Measurements from ENCODE around the gene PELI3. TPM values are rescaled to one million over a fixed set of nuclear protein-coding genes. Genes with fewer than 3 reads are reported as not detected.

The PELI3 gene
- total and polyA plus RNA-seq, 8 donors = 0.58 to 11.2 (median 7.8) TPM

- intact Hi-C loops (cut with DNase I; ENCODE audit: low total_unique reads) = no loop called here
- TF ChIP-seq POLR2A (IDR thresholded peaks at IDR 0.05) (no peak), POLR2AphosphoS5 (IDR thresholded peaks at IDR 0.05) (no peak), EP300 (IDR thresholded peaks at IDR 0.05) (no peak), CTCF (IDR thresholded peaks at IDR 0.05) (no peak)
- Histone ChIP-seq H3K27ac (no peak overlapping the region), H3K4me3 (no peak overlapping the region), H3K4me1 (no peaks in the 10 kb centered on the region), H3K27me3 (no peaks in the 10 kb centered on the region), H3K36me3 (peaks cover 28 to 90% (median 84%) of the 10 kb centered on the region in 4 donors), H3K9me3 (no peaks in the 10 kb centered on the region)
- WGBS, 5 donors = 92 to 97% (median 94%) methylated on average over 11 of the region's 11 CpGs
- DNase-seq = no peak
Observed at GRCh38 chr11:66523611-66524010, 56.9 kb downstream of the PELI3 start.

GRCh38 chr11:66524304-66525040 is 57.8 kb downstream of the PELI3 start:
- Histone ChIP-seq H3K9me3 (no peaks in the 10 kb centered on the region), H3K27me3 (no peaks in the 10 kb centered on the region), H3K4me1 (no peaks in the 10 kb centered on the region), H3K36me3 (peaks cover 27 to 89% (median 83%) of the 10 kb centered on the region in 4 donors), H3K27ac (no peak overlapping the region), H3K4me3 (no peak overlapping the region)
- DNase-seq = no peak
- 85 to 95% (median 88%) methylated on average over 8 to 10 of the region's 10 CpGs for WGBS, 5 donors
- intact Hi-C loops (cut with DNase I; ENCODE audit: low total_unique reads) = no loop called here
- no peak for TF ChIP-seq EP300 (IDR thresholded peaks at IDR 0.05)
- no peak for TF ChIP-seq POLR2A (IDR thresholded peaks at IDR 0.05)
- TF ChIP-seq POLR2AphosphoS5 (IDR thresholded peaks at IDR 0.05) = no peak
- TF ChIP-seq CTCF (IDR thresholded peaks at IDR 0.05) = no peak

Small RNA genes lying within 50 kb of the gene (small RNA-seq; reads per million reads assigned to genes)
- 0 reads per million in 4 donors for gene RF00416

Other genes with a start within 250 kb of the PELI3 start
- gene KLC2, start 209.2 kb upstream of the PELI3 start, total RNA-seq = 10 to 100 TPM in 3 of 5 donors, 1 to 10 TPM in 2; 2.9 to 94.2 (median 12.6) TPM
- gene KLC2, start 209.2 kb upstream of the PELI3 start, polyA plus RNA-seq = 10 to 100 TPM in 2 of 3 donors, 1 to 10 TPM in 1; 7.5 to 19.5 (median 10.7) TPM
- 10 to 100 TPM; 19.3 to 93.6 (median 36.7) TPM for gene RAB1B, start 198.3 kb upstream of the PELI3 start, total RNA-seq
- gene RAB1B, start 198.3 kb upstream of the PELI3 start, polyA plus RNA-seq = 100 to 1,000 TPM in 2 of 3 donors, 10 to 100 TPM in 1; 98.0 to 170 (median 168) TPM
- not detected for gene CNIH2, start 188.7 kb upstream of the PELI3 start, total RNA-seq
- 1 to 10 TPM in 1 of 3 donors, under 1 TPM in 2; 0.50 to 1.5 (median 0.80) TPM for gene CNIH2, start 188.7 kb upstream of the PELI3 start, polyA plus RNA-seq
- 100 to 1,000 TPM in 1 of 5 donors, 10 to 100 TPM in 4; 11.6 to 122 (median 41.9) TPM for gene YIF1A, start 177.8 kb upstream of the PELI3 start, total RNA-seq
- gene YIF1A, start 177.8 kb upstream of the PELI3 start, polyA plus RNA-seq = 10 to 100 TPM; 67.1 to 88.1 (median 87.7) TPM
- gene TMEM151A, start 175.0 kb upstream of the PELI3 start, total RNA-seq = 10 to 100 TPM in 2 of 5 donors, 1 to 10 TPM in 1, not detected in 2; 2.8 to 19.6 (median 18.3) TPM
- gene TMEM151A, start 175.0 kb upstream of the PELI3 start, polyA plus RNA-seq = 1 to 10 TPM in 2 of 3 donors, under 1 TPM in 1; 0.46 to 2.8 (median 2.4) TPM
- gene CD248, start 149.9 kb upstream of the PELI3 start, total RNA-seq = 10 to 100 TPM in 2 of 5 donors, 1 to 10 TPM in 2, under 1 TPM in 1; 0.58 to 66.9 (median 6.8) TPM
- 1 to 10 TPM; 2.3 to 5.6 (median 4.6) TPM for gene CD248, start 149.9 kb upstream of the PELI3 start, polyA plus RNA-seq
- gene RIN1, start 130.5 kb upstream of the PELI3 start, total RNA-seq = 10 to 100 TPM in 2 of 5 donors, 1 to 10 TPM in 2, under 1 TPM in 1; 0.58 to 26.4 (median 7.1) TPM
- gene RIN1, start 130.5 kb upstream of the PELI3 start, polyA plus RNA-seq = 10 to 100 TPM in 2 of 3 donors, 1 to 10 TPM in 1; 7.8 to 17.3 (median 10.7) TPM
- 100 to 1,000 TPM in 1 of 5 donors, 10 to 100 TPM in 4; 14.6 to 105 (median 37.4) TPM for gene BRMS1, start 121.8 kb upstream of the PELI3 start, total RNA-seq
- 10 to 100 TPM; 60.1 to 68.7 (median 64.2) TPM for gene BRMS1, start 121.8 kb upstream of the PELI3 start, polyA plus RNA-seq
- gene B4GAT1, start 119.3 kb upstream of the PELI3 start, total RNA-seq = 10 to 100 TPM in 4 of 5 donors, 1 to 10 TPM in 1; 3.5 to 22.3 (median 18.4) TPM
- gene B4GAT1, start 119.3 kb upstream of the PELI3 start, polyA plus RNA-seq = 10 to 100 TPM; 10.8 to 17.3 (median 11.3) TPM
- gene SLC29A2, start 95.1 kb upstream of the PELI3 start, total RNA-seq = 10 to 100 TPM in 1 of 5 donors, 1 to 10 TPM in 4; 3.9 to 14.3 (median 7.0) TPM
- 10 to 100 TPM in 1 of 3 donors, 1 to 10 TPM in 2; 2.0 to 10.1 (median 5.8) TPM for gene SLC29A2, start 95.1 kb upstream of the PELI3 start, polyA plus RNA-seq
- 1 to 10 TPM in 1 of 5 donors, under 1 TPM in 1, not detected in 3; 0.89 to 1.7 TPM for gene NPAS4, start 45.9 kb upstream of the PELI3 start, total RNA-seq
- under 1 TPM in 2 of 3 donors, not detected in 1; 0.25 to 0.50 TPM for gene NPAS4, start 45.9 kb upstream of the PELI3 start, polyA plus RNA-seq
- gene MRPL11, start 28.1 kb upstream of the PELI3 start, total RNA-seq = 10 to 100 TPM; 18.8 to 50.9 (median 29.7) TPM
- 10 to 100 TPM; 51.8 to 66.8 (median 53.4) TPM for gene MRPL11, start 28.1 kb upstream of the PELI3 start, polyA plus RNA-seq
- gene DPP3, start 13.5 kb downstream of the PELI3 start, total RNA-seq = 100 to 1,000 TPM in 2 of 5 donors, 10 to 100 TPM in 3; 14.0 to 320 (median 42.3) TPM
- gene DPP3, start 13.5 kb downstream of the PELI3 start, polyA plus RNA-seq = 10 to 100 TPM; 20.0 to 26.9 (median 26.4) TPM
- gene BBS1, start 43.7 kb downstream of the PELI3 start, total RNA-seq = 100 to 1,000 TPM in 1 of 5 donors, 10 to 100 TPM in 4; 13.6 to 138 (median 44.3) TPM
- 10 to 100 TPM; 12.3 to 12.4 (median 12.4) TPM for gene BBS1, start 43.7 kb downstream of the PELI3 start, polyA plus RNA-seq
- gene ZDHHC24, start 79.1 kb downstream of the PELI3 start, total RNA-seq = 10 to 100 TPM in 2 of 5 donors, 1 to 10 TPM in 3; 6.8 to 73.9 (median 8.9) TPM
- 1 to 10 TPM; 2.6 to 6.5 (median 4.3) TPM for gene ZDHHC24, start 79.1 kb downstream of the PELI3 start, polyA plus RNA-seq
- not detected for gene ACTN3, start 80.0 kb downstream of the PELI3 start, total RNA-seq
- under 1 TPM in 2 of 3 donors, not detected in 1; 0.03 to 0.92 TPM for gene ACTN3, start 80.0 kb downstream of the PELI3 start, polyA plus RNA-seq
- 100 to 1,000 TPM in 1 of 5 donors, 10 to 100 TPM in 3, 1 to 10 TPM in 1; 7.6 to 105 (median 52.0) TPM for gene CTSF, start 101.7 kb downstream of the PELI3 start, total RNA-seq
- 10 to 100 TPM; 15.0 to 29.1 (median 26.7) TPM for gene CTSF, start 101.7 kb downstream of the PELI3 start, polyA plus RNA-seq
- 10 to 100 TPM in 1 of 5 donors, under 1 TPM in 1, not detected in 3; 0.45 to 15.9 TPM for gene CCDC87, start 126.2 kb downstream of the PELI3 start, total RNA-seq
- gene CCDC87, start 126.2 kb downstream of the PELI3 start, polyA plus RNA-seq = under 1 TPM in 2 of 3 donors, not detected in 1; 0.05 to 0.12 TPM
- 100 to 1,000 TPM in 1 of 5 donors, 10 to 100 TPM in 4; 19.3 to 131 (median 40.3) TPM for gene CCS, start 126.3 kb downstream of the PELI3 start, total RNA-seq
- gene CCS, start 126.3 kb downstream of the PELI3 start, polyA plus RNA-seq = 10 to 100 TPM; 48.0 to 83.2 (median 70.1) TPM
- 100 to 1,000 TPM in 1 of 5 donors, 10 to 100 TPM in 3, 1 to 10 TPM in 1; 9.9 to 233 (median 54.9) TPM for gene RBM14, start 149.7 kb downstream of the PELI3 start, total RNA-seq
- gene RBM14, start 149.7 kb downstream of the PELI3 start, polyA plus RNA-seq = 10 to 100 TPM; 19.7 to 28.4 (median 20.2) TPM
- gene RBM4, start 171.8 kb downstream of the PELI3 start, total RNA-seq = 100 to 1,000 TPM in 2 of 5 donors, 10 to 100 TPM in 3; 44.3 to 136 (median 98.4) TPM
- gene RBM4, start 171.8 kb downstream of the PELI3 start, polyA plus RNA-seq = 100 to 1,000 TPM in 1 of 3 donors, 10 to 100 TPM in 2; 89.1 to 107 (median 90.4) TPM
- 10 to 100 TPM in 4 of 5 donors, not detected in 1; 15.6 to 61.4 (median 22.0) TPM for gene RBM4B, start 211.0 kb downstream of the PELI3 start, total RNA-seq
- gene RBM4B, start 211.0 kb downstream of the PELI3 start, polyA plus RNA-seq = 10 to 100 TPM; 11.3 to 16.1 (median 11.6) TPM

Data from stomach (tissue), 9 donors.